Measurements from ENCODE around the gene NETO2.
"Not testable (repeated sequence)": the region's sequence is repeated elsewhere in the genome, so short reads cannot be mapped to it uniquely, and the experiment has no call there.

The NETO2 gene

DNA sequence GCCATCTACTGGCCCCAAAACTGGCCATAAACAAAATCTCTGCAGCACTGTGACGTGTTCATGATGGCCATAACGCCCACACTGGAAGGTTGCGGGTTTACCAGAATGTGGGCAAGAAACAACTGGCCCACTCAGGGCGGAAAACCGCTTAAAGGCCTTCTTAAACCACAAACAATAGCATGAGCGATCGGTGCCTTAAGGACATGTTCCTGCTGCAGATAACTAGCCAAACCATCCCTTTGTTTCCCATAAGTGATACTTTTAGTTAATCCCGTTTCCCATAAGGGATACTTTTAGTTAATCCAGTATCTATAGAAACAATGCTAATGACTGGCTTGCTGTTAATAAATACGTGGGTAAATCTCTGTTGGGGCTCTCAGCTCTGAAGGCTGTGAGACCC is 8.8 kb upstream of the NETO2 start:
- H2AFZ ChIP-seq (ENCODE audit: low read length, unreplicated experiment); H3K4me1 ChIP-seq (ENCODE audit: control insufficient read depth, insufficient read depth, low read length, unreplicated experiment); H3K79me2 ChIP-seq (ENCODE audit: control insufficient read depth, insufficient read depth, low read length, unreplicated experiment); H3K27ac ChIP-seq (ENCODE audit: low read depth, low read length); H3K4me3 ChIP-seq (ENCODE audit: low read depth, low read length); H3K36me3 ChIP-seq (ENCODE audit: insufficient read depth, low read length); H3K27me3 ChIP-seq (ENCODE audit: insufficient read depth, low read length): not testable (repeated sequence)

DNA sequence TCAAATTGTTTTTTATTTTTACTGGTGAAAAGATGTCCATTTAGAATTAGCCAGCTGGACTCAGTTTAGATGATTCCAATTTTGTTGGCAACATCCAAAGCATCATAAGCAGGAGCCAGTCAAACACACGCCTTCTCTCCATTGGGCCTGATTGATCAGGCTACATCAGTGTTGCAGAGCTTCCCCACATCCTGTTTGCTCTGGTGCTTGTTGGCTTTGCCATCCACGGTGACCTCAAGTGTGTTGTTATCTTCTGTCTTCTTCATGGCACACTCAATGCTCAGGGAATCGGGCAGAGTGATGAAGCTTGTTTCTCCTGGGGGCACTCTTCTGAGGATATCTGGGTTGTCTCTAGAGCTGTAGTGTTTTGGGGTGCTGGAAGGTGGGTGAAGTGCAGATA is 6.3 kb upstream of the NETO2 start:
- Histone ChIP-seq H2AFZ (ENCODE audit: low read length, unreplicated experiment) (no peak overlapping the region), H3K79me2 (ENCODE audit: control insufficient read depth, insufficient read depth, low read length, unreplicated experiment) (no peaks in the 10 kb centered on the region), H3K36me3 (ENCODE audit: insufficient read depth, low read length) (peaks cover 6% of the 10 kb centered on the region; the same call in 1 of the 2 replicates), H3K4me3 (ENCODE audit: low read depth, low read length) (no peak overlapping the region), H3K4me1 (ENCODE audit: control insufficient read depth, insufficient read depth, low read length, unreplicated experiment) (no peaks in the 10 kb centered on the region), H3K27me3 (ENCODE audit: insufficient read depth, low read length) (no peaks in the 10 kb centered on the region), H3K27ac (ENCODE audit: low read depth, low read length) (no peak overlapping the region)

DNA sequence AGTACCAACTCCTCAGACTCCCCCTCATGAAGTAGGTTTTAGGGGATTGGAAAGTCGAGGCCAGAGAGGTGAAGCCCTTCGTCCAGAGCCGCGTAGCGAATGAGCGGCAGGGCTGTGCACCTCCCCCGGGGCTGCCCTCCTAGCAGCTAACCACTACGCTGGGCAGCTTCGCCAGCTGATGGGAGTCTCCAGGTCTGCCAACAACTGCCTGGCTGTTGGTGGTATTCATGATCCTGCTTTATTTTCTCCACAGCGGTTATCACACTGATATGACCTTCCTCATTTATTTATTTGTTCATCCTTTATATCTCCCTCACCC is 773 bp upstream of the NETO2 start:
- Histone ChIP-seq H3K27ac (ENCODE audit: low read depth, low read length) (no peak overlapping the region), H3K4me1 (ENCODE audit: control insufficient read depth, insufficient read depth, low read length, unreplicated experiment) (peaks cover 19% of the 10 kb centered on the region), H3K79me2 (ENCODE audit: control insufficient read depth, insufficient read depth, low read length, unreplicated experiment) (peaks cover 35% of the 10 kb centered on the region), H3K4me3 (ENCODE audit: low read depth, low read length) (peak overlapping the region; percentile 94), H3K27me3 (ENCODE audit: insufficient read depth, low read length) (no peaks in the 10 kb centered on the region), H3K36me3 (ENCODE audit: insufficient read depth, low read length) (no peaks in the 10 kb centered on the region), H2AFZ (ENCODE audit: low read length, unreplicated experiment) (peak overlapping the region; percentile 41)

DNA sequence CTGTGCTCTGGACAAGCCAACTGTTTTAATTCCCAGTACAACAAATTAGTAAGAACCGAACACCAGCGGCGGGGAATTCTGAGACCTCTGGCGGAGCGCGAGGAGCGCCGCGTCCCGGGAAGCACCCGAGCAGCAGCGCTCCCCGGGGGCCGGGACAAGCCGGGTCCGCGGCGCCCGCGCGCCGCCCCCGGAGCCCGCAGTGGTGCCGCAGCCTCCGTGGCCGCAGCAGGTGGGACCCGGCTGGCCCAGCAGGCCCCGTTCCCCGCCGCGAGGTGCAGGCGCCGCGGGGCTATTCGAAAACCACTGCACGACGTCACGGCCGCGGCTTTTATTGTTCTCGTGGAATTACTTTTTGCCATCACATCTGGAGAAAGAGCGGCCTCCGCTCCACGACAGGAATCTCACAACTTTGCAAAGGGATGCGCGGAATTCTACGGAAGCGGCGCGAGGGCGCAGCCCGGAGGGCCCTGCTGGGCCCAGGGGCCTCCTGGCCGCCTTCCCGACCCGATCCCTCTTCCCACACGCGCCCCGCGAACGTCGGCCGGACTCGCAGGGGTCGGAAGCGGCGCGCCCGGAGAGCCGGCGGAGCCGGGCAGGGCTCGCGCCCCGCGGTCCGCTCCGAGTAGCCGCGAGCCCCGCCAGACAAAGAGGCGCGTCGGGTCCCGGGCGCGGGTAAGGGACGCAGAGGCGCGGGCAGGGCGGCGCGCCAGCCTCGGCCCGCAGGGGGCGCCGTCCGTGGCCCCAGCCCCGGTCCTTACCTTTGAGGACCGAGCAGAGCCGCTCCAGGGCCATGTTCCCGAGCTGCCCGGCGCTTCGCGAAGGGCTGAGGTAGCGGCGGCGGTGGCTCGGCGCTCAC is 696 bp downstream of the NETO2 start:
- H2AFZ ChIP-seq (ENCODE audit: low read length, unreplicated experiment), result peak overlapping the region; percentile 90
- H3K27ac ChIP-seq (ENCODE audit: low read depth, low read length), result peak overlapping the region; percentile 32; the same call in 1 of the 2 replicates
- peaks cover 23% of the 10 kb centered on the region for H3K4me1 ChIP-seq (ENCODE audit: control insufficient read depth, insufficient read depth, low read length, unreplicated experiment)
- no peaks in the 10 kb centered on the region for H3K27me3 ChIP-seq (ENCODE audit: insufficient read depth, low read length)
- H3K79me2 ChIP-seq (ENCODE audit: control insufficient read depth, insufficient read depth, low read length, unreplicated experiment), result peaks cover 50% of the 10 kb centered on the region
- H3K36me3 ChIP-seq (ENCODE audit: insufficient read depth, low read length), result no peaks in the 10 kb centered on the region
- H3K4me3 ChIP-seq (ENCODE audit: low read depth, low read length), result peak overlapping the region; percentile 94

DNA sequence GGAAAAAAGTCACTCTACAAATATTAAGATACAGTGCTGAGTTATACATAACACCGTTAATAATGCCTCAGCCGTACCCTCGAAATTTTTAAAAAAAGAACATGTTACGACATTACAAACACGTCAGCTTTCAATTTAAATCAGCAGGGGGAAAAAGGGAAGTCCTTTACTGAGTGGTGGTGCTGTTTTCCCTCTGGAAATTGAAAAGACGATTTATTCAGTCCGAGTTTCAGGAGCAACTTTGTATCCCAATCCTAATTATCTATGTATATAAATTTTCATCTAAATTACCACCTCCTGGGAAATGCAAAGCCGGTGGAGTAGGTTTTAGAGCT is 1.3 kb downstream of the NETO2 start:
- H3K4me1 ChIP-seq (ENCODE audit: control insufficient read depth, insufficient read depth, low read length, unreplicated experiment), result peaks cover 29% of the 10 kb centered on the region
- H2AFZ ChIP-seq (ENCODE audit: low read length, unreplicated experiment), result peak overlapping the region; percentile 90
- no peaks in the 10 kb centered on the region for H3K27me3 ChIP-seq (ENCODE audit: insufficient read depth, low read length)
- H3K79me2 ChIP-seq (ENCODE audit: control insufficient read depth, insufficient read depth, low read length, unreplicated experiment), result peaks cover 55% of the 10 kb centered on the region
- peak overlapping the region; percentile 94 for H3K4me3 ChIP-seq (ENCODE audit: low read depth, low read length)
- peak overlapping the region; percentile 22; the same call in 1 of the 2 replicates for H3K27ac ChIP-seq (ENCODE audit: low read depth, low read length)
- H3K36me3 ChIP-seq (ENCODE audit: insufficient read depth, low read length), result no peaks in the 10 kb centered on the region

DNA sequence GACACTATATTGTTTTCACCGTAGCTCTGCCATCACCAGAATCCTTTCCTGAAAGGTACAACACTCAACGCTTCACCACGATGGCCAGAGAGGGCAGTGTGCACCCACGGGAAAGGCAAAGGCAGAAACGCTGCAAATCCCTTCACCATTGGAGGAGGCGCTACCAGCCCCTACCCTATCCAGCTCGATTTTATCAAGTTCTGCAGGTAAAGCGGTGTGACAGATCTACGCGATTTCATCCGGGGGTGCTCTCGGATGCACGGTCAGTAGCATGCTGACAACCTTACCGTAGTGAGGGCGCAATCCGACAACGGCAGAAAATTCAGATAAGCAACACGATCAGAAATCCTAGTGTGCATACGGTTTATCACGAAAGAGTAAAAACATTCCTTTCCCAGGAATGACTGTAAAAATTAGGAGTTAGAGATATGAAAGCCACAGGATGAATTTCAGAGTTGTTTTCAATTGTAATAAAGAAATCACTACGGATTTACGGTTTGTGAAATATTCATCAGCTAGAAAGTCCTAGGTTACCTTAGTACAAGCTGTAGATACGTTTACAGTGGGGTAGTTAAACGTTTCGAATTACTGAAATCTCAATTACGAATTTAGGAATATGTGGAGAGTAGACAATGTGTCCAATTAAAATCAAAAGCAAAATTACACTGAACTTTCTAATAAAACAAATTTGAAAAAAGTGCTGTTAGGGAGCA is 1.8 kb downstream of the NETO2 start:
- Histone ChIP-seq H3K36me3 (ENCODE audit: insufficient read depth, low read length) (no peaks in the 10 kb centered on the region), H3K4me1 (ENCODE audit: control insufficient read depth, insufficient read depth, low read length, unreplicated experiment) (peaks cover 34% of the 10 kb centered on the region), H3K27ac (ENCODE audit: low read depth, low read length) (peak overlapping the region; percentile 22; the same call in 1 of the 2 replicates), H3K79me2 (ENCODE audit: control insufficient read depth, insufficient read depth, low read length, unreplicated experiment) (peaks cover 60% of the 10 kb centered on the region), H2AFZ (ENCODE audit: low read length, unreplicated experiment) (peak overlapping the region; percentile 90), H3K4me3 (ENCODE audit: low read depth, low read length) (peak overlapping the region; percentile 94), H3K27me3 (ENCODE audit: insufficient read depth, low read length) (no peaks in the 10 kb centered on the region)

DNA sequence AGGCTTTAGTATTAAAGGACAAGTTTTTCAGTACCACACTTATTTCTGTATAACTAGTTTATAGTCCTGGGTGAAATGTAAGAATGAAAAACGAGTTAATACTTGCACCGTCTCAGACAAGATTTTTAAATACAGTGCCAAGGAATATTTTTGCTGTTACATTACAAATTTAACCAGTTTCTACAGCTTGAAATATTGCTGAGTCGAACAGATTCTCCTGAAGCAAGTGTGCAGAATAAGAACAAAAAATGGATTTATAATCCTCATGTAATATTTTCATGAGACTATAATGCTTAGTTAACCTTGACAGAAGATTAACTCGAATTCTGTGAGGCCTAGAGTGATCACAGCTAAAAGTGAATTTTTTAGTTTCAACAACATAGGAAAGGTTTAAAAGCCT is 3.1 kb downstream of the NETO2 start:
- Histone ChIP-seq H3K79me2 (ENCODE audit: control insufficient read depth, insufficient read depth, low read length, unreplicated experiment) (peaks cover 63% of the 10 kb centered on the region), H3K27me3 (ENCODE audit: insufficient read depth, low read length) (no peaks in the 10 kb centered on the region), H2AFZ (ENCODE audit: low read length, unreplicated experiment) (no peak overlapping the region), H3K36me3 (ENCODE audit: insufficient read depth, low read length) (no peaks in the 10 kb centered on the region), H3K4me3 (ENCODE audit: low read depth, low read length) (no peak overlapping the region), H3K27ac (ENCODE audit: low read depth, low read length) (no peak overlapping the region), H3K4me1 (ENCODE audit: control insufficient read depth, insufficient read depth, low read length, unreplicated experiment) (peaks cover 42% of the 10 kb centered on the region)

DNA sequence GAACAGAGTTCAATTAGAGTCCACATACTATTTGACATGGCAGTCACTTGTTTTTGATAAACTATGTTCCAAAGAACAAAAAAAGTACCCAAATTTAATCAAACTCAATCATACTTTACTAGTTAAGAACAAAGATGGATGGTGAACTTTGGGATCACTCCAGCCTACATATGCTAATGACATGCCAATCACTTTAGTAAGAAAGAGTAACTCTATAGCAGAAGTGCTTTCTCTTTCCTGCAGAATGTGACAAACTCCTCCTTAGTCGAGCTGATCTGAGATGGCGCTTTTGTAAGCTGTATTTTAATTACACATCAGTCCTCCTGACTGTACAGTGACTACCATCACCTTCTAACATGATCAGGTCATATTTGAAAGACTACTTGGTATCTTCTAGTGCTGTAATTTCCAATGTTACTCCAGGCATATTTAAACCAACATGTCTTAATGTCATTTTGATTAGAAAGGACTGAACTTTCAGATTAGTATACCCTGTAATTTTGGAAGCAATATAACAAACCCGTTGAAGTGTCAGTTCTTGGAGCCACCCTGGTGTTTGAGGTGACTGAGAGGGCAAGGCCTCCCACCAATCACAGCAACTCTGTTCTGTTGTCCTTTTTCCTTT is 4.1 kb downstream of the NETO2 start:
- Histone ChIP-seq H3K79me2 (ENCODE audit: control insufficient read depth, insufficient read depth, low read length, unreplicated experiment) (peaks cover 73% of the 10 kb centered on the region), H3K4me1 (ENCODE audit: control insufficient read depth, insufficient read depth, low read length, unreplicated experiment) (peaks cover 46% of the 10 kb centered on the region), H2AFZ (ENCODE audit: low read length, unreplicated experiment) (peak overlapping the region; percentile 31), H3K27me3 (ENCODE audit: insufficient read depth, low read length) (no peaks in the 10 kb centered on the region), H3K4me3 (ENCODE audit: low read depth, low read length) (0 out of 2 replicates have a peak overlapping the region, but pooled peaks have one; percentile 9), H3K27ac (ENCODE audit: low read depth, low read length) (no peak overlapping the region), H3K36me3 (ENCODE audit: insufficient read depth, low read length) (no peaks in the 10 kb centered on the region)

DNA sequence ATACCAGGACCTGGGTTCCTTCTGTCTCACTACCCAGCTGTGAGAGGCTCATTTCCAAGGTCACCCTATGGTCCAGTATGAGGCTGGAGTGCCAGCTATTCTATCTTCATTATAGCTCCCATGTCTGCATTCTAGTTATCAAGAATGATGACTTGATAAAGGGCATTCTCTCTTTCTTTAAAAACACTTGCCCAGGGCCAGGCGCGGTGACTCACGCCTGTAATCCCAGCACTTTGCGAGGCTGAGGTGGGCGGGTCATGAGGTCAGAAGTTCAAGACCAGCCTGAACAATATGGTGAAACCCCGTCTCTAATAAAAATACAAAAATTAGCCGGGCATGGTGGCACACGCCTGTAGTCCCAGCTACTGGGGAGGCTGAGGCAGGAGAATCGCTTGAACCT is 5.8 kb downstream of the NETO2 start:
- H3K27ac ChIP-seq (ENCODE audit: low read depth, low read length); H3K4me3 ChIP-seq (ENCODE audit: low read depth, low read length); H3K27me3 ChIP-seq (ENCODE audit: insufficient read depth, low read length); H3K36me3 ChIP-seq (ENCODE audit: insufficient read depth, low read length); H2AFZ ChIP-seq (ENCODE audit: low read length, unreplicated experiment): not testable (repeated sequence)
- H3K79me2 ChIP-seq (ENCODE audit: control insufficient read depth, insufficient read depth, low read length, unreplicated experiment), result peaks cover 85% of the 10 kb centered on the region
- peaks cover 46% of the 10 kb centered on the region for H3K4me1 ChIP-seq (ENCODE audit: control insufficient read depth, insufficient read depth, low read length, unreplicated experiment)

DNA sequence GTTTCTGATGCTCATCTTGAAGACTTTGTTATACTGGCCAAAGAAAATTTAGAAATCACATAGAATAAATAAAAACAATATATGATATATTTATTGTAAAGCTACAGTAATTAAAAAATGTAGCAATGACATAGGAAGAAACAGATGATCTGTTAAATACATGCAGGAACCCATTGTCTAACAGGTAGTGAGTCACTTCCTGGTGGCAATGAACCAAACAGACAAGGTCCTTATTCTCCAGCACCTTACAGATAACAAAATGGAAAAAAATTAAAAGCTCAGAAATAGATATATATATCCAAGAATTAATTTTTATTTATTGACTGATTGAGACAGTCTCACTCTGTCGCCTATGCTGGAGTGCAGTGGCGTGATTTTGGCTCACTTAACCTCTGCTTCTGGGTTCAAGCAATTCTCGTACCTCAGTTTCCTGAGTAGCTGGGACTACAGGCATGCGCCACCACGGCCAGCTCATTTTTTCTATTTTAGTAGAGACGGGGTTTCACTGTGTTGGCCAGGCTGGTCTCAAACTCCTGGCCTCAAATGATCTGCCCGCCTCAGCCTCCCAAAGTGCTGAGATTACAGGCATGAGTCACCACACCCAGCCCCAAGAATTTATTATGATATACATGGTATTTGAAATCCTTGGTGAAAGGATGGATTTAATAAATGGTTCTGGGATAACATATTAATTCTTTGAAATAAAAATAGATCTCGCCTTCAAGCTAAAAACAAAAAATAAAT is 7.5 kb downstream of the NETO2 start:
- Histone ChIP-seq H3K4me1 (ENCODE audit: control insufficient read depth, insufficient read depth, low read length, unreplicated experiment) (peaks cover 43% of the 10 kb centered on the region), H3K27ac (ENCODE audit: low read depth, low read length) (peak overlapping the region; percentile 39; the same call in 1 of the 2 replicates), H3K4me3 (ENCODE audit: low read depth, low read length) (no peak overlapping the region), H3K36me3 (ENCODE audit: insufficient read depth, low read length) (no peaks in the 10 kb centered on the region), H2AFZ (ENCODE audit: low read length, unreplicated experiment) (no peak overlapping the region), H3K79me2 (ENCODE audit: control insufficient read depth, insufficient read depth, low read length, unreplicated experiment) (peaks cover 83% of the 10 kb centered on the region), H3K27me3 (ENCODE audit: insufficient read depth, low read length) (no peaks in the 10 kb centered on the region)

Data from ACC112 (cell line).